NT2/D1 (cell line): ENCODE results near the gene SVEP1.

Experiments used
- SUZ12 ChIP-seq: IDR thresholded peaks from 2 replicates; pipeline ENCODE4 v1.6.1; 2011; ENCODE audit not compliant: insufficient read length, insufficient read depth; ENCODE audit errors: extremely low read depth
- YY1 ChIP-seq: IDR thresholded peaks from 2 replicates; pipeline ENCODE4 v1.6.1; 2011; ENCODE audit not compliant: insufficient read length, insufficient read depth
- ZNF274 ChIP-seq: IDR thresholded peaks from 2 replicates; pipeline ENCODE4 v1.6.1; 2011; ENCODE audit warnings: mild to moderate bottlenecking, low read depth, low read length

GRCh38 chr9:110512817-110513216 lies 66.7 kb downstream of the SVEP1 start:
- TF ChIP-seq ZNF274 = no peak
- TF ChIP-seq SUZ12 = no peak
- TF ChIP-seq YY1 = no peak
